ENCODE measurements around the gene ISYNA1.
A peak's percentile ranks its signal among the peaks of the same experiment; 100 is the strongest.

ISYNA1 gene

DNA sequence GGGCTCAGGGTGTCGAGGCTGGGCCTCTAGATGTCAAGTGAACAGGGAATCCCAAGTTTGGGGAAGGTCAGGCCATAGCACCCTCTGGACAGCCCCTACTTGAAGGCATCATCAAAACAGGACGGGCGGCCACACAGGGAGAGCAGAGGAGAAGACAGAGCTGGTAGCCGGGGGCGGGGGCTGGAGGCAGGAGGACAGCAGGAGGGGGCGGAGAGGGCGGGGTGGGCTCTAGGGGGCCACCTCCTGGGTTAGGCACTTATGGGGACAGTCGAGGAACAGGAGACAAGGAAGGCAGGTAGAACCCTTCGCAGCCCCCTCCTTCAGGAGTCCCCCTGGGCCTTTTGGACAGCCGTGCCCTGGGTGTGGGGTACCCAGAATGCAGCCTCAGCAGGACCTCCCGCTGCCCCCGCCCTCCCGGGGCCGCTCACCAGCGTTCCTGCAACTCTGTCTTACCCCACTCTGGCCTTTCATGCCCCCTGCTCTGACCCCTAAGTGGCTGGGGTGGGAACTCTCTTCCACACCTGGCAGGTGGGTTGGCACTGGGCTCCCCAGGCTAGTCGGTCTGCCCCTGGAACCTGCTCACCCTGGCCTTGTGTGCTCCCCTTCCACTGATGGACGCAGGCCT is 12.9 kb downstream of the ISYNA1 start:
- no peak for DNase-seq (ENCODE audit: low read depth)
- TF ChIP-seq, protein P1, sequence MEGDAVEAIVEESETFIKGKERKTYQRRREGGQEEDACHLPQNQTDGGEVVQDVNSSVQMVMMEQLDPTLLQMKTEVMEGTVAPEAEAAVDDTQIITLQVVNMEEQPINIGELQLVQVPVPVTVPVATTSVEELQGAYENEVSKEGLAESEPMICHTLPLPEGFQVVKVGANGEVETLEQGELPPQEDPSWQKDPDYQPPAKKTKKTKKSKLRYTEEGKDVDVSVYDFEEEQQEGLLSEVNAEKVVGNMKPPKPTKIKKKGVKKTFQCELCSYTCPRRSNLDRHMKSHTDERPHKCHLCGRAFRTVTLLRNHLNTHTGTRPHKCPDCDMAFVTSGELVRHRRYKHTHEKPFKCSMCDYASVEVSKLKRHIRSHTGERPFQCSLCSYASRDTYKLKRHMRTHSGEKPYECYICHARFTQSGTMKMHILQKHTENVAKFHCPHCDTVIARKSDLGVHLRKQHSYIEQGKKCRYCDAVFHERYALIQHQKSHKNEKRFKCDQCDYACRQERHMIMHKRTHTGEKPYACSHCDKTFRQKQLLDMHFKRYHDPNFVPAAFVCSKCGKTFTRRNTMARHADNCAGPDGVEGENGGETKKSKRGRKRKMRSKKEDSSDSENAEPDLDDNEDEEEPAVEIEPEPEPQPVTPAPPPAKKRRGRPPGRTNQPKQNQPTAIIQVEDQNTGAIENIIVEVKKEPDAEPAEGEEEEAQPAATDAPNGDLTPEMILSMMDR (IDR thresholded peaks at IDR 0.05; ENCODE audit: control insufficient read depth, insufficient read depth, low read depth, low read length, missing control alignments): no peak
- H3K4me3 ChIP-seq (ENCODE audit: control insufficient read depth, low read depth, low read length): no peak overlapping the region

DNA sequence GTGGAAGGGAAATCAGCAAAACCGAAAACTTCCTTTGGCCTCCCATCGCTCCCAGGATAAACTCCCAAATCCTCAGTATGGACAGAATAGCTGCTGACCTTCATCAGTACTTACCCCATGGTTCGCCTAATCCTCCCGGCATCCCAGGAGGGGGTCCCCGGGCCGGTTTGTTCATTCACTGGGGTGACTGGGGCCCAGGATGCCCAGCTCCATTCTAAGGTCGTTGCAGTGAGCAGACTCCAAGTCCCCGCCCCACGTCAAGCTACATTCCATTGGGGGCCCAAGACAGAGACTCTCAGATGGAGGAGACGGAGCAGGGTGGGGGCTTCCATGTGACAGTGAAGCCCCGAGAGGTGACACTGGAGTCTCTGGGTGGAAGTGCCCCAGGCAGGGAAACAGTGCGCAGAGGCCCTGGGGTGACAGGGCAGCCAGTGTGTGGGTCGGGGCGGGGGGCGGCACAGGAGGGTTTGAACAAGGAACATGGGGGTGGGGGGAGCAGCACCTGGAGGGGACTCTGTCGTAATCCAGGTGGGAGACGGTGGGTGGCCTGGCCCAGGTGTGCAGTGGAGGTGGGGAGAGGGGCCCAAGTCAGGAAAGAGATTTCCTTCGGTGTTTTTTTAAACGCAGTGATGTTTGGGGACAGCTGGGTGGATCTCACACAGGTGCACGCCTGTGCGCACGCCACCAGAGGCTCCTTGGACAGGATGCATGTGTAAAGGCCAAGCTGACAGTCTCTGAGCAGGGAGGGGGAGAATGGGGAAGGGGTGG is 13.6 kb downstream of the ISYNA1 start:
- no peak overlapping the region for H3K4me3 ChIP-seq (ENCODE audit: control insufficient read depth, low read depth, low read length)
- TF ChIP-seq, protein P1 (IDR thresholded peaks at IDR 0.05; ENCODE audit: control insufficient read depth, insufficient read depth, low read depth, low read length, missing control alignments): no peak
- no peak for DNase-seq (ENCODE audit: low read depth)

DNA sequence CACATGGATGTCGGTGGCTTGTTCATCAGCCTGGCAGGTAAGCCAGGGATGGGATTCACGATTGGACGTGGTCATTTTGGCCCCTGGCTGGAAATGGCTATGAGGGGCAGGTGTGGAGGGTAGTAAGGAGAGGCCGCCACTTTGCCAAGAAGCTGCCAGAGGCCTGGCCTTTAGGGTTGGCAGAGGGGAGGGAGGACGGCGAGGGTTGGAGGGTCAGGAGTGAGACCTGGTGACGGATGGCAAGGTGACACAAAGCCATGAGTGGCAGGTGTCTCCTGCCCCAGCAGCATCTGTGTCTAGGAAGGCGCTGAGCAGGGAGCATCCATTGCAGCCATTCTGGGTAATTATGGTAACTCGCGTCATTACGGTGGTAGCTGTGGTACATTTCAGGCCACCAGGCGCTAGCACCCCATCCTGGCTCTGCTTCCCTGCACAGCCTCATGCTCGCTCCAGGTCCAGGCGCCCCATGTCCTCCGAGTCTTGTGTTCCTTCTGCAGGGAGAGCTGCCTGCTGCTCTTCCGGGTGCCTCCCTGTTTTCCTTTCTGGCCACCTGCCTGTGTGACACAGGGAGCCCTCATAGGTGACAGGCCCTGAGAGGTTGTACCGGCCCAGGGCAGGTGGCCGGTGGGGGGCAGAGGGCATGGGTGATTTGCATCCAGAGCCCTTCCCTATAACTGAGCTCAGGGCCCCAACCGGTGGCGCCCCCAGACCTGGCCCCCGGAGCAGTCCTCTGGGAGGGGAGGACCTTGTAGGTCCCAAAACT is 14.5 kb downstream of the ISYNA1 start:
- H3K4me3 ChIP-seq (ENCODE audit: control insufficient read depth, low read depth, low read length): no peak overlapping the region
- TF ChIP-seq, protein P1 (IDR thresholded peaks at IDR 0.05; ENCODE audit: control insufficient read depth, insufficient read depth, low read depth, low read length, missing control alignments): no peak
- no peak for DNase-seq (ENCODE audit: low read depth)

DNA sequence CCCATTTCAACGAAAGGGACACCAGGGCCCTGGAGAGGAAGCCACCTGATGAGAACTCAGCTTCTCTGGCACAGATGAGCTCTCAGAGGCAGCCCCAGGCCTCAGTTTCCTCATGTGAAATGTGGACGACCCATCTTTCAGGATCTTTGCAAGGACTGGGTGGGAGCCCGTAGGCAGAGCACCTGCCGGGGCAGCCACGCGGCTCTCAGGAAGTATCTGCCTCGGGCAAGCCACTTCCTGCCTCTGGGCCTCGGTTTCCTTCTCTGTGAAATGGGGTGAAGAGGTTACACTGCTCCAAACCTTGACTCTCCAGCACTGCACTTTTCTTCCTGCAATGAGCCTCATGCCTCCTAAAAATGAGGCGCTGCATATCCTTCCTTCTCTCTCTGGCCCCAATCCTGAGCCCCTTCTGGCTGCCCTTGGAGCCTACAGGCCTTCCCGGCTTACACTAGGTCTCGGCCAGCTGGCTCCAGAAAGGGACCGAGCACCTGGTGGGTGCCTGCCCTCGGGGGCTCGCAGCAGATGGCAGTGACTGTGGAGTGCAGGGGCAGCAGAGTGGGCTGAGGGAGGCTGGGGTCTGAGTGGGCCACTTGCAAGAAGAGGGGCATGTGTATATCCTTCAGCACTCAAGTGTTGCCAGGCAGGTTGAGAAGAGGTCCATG is 15.3 kb downstream of the ISYNA1 start:
- no peak for DNase-seq (ENCODE audit: low read depth)
- TF ChIP-seq, protein P1 (IDR thresholded peaks at IDR 0.05; ENCODE audit: control insufficient read depth, insufficient read depth, low read depth, low read length, missing control alignments): no peak
- H3K4me3 ChIP-seq (ENCODE audit: control insufficient read depth, low read depth, low read length): no peak overlapping the region

DNA sequence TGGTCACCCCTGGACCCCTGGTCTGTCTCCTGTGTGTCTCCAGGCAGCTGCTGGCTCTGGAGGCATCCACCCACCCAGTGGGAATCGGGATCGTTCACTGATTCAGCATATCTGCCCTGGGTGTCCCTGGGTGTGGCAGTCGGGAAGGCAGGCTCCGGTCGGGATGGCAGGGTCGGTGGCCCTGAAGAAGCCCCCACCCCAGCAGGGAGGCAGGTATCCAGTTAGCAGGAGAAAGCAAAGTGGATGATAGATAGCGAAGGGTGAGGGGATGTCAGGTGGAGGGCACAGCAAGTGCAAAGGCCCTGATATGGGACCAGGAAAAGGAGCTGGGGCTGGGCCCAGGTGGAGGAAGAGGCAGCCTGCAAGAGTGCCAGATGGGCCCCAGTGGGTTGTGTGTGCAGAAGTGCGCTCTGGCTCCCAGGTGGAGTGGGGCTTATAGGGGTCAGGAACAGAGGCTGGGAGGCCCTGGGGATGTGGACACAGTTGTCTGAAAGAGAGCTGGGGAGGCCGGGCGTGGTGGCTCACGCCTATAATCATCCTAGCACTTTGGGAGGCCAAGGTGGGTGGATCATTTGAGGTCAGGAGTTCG is 16.5 kb downstream of the ISYNA1 start:
- DNase-seq (ENCODE audit: low read depth): no peak
- TF ChIP-seq, protein P1 (IDR thresholded peaks at IDR 0.05; ENCODE audit: control insufficient read depth, insufficient read depth, low read depth, low read length, missing control alignments): no peak
- no peak overlapping the region for H3K4me3 ChIP-seq (ENCODE audit: control insufficient read depth, low read depth, low read length)

DNA sequence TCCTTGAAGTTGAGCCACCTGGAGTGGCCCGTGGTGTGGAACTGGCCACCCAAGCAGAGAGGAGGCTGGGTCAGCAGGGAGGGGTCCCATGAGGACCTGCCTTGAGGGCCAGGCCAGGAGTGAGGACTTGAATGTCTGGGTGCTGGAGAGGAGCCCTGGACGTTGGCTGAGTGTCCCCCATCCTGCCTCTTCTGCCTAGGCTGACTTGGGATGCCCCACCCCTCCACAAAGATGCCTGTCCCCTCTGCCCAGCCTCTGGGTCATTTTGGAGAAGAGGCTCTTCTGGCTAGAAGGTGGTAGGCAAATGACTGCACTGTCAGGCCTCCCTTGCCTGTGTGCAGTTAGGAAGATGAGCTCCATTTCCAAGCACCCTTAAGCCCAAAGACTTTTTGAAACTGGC is 17.0 kb downstream of the ISYNA1 start:
- no peak for DNase-seq (ENCODE audit: low read depth)
- TF ChIP-seq, protein P1 (IDR thresholded peaks at IDR 0.05; ENCODE audit: control insufficient read depth, insufficient read depth, low read depth, low read length, missing control alignments): no peak
- H3K4me3 ChIP-seq (ENCODE audit: control insufficient read depth, low read depth, low read length): peak overlapping the region; percentile 76
